Ectodermal cell (in vitro differentiated cells): ENCODE data around the gene SH3BP2. TPM values are rescaled to one million over a fixed set of nuclear protein-coding genes. Genes with fewer than 3 reads are reported as not detected.

Source experiments
- H3K27ac ChIP-seq: 2 replicates; pipeline ENCODE4 v1.7.0; 2013; ENCODE audit warnings: mild to moderate bottlenecking, low read depth, low read length; ENCODE audit not compliant: insufficient read depth, poor library complexity, severe bottlenecking
- H3K27me3 ChIP-seq: 2 replicates; pipeline ENCODE4 v1.7.0; 2013; ENCODE audit warnings: mild to moderate bottlenecking, low read length; ENCODE audit not compliant: insufficient read depth, control insufficient read depth, poor library complexity, severe bottlenecking
- H3K36me3 ChIP-seq: one replicate; pipeline ENCODE4 v1.7.0; 2013; ENCODE audit warnings: low read length; ENCODE audit not compliant: control insufficient read depth, insufficient read depth
- H3K4me1 ChIP-seq: one replicate; pipeline ENCODE4 v1.7.0; 2013; ENCODE audit warnings: low read length; ENCODE audit not compliant: control insufficient read depth, insufficient read depth
- H3K4me3 ChIP-seq: 2 replicates; pipeline ENCODE4 v1.7.0; 2013; ENCODE audit warnings: low read depth, low read length, control low read depth; ENCODE audit not compliant: insufficient read depth
- H3K9me3 ChIP-seq: 2 replicates; pipeline ENCODE4 v1.7.0; 2013; ENCODE audit warnings: mild to moderate bottlenecking, low read length, moderate library complexity; ENCODE audit not compliant: control insufficient read depth
- WGBS, 2 experiments: methylation state at CpG; one replicate each; pipeline ENCODE4 v1.1.7; 2013; ENCODE audit warnings: missing lambda C conversion rate in 2 of 2; 5-methylcytosine and 5-hydroxymethylcytosine counted together
- polyA plus RNA-seq, 4 experiments: library from polyadenylated mRNA; stranded (reverse); fragments of 50-300 nt; gene quantifications; one replicate each; pipeline ENCODE4 v1.2.3, GENCODE V29; 2013

SH3BP2 gene, protein sequence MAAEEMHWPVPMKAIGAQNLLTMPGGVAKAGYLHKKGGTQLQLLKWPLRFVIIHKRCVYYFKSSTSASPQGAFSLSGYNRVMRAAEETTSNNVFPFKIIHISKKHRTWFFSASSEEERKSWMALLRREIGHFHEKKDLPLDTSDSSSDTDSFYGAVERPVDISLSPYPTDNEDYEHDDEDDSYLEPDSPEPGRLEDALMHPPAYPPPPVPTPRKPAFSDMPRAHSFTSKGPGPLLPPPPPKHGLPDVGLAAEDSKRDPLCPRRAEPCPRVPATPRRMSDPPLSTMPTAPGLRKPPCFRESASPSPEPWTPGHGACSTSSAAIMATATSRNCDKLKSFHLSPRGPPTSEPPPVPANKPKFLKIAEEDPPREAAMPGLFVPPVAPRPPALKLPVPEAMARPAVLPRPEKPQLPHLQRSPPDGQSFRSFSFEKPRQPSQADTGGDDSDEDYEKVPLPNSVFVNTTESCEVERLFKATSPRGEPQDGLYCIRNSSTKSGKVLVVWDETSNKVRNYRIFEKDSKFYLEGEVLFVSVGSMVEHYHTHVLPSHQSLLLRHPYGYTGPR
- 26.6 TPM for polyA plus RNA-seq (2013, experiment 1 of 4)
- 26.3 TPM for polyA plus RNA-seq (2013, experiment 2 of 4)
- polyA plus RNA-seq (2013, experiment 3 of 4): 18.4 TPM
- 19.3 TPM for polyA plus RNA-seq (2013, experiment 4 of 4)

DNA sequence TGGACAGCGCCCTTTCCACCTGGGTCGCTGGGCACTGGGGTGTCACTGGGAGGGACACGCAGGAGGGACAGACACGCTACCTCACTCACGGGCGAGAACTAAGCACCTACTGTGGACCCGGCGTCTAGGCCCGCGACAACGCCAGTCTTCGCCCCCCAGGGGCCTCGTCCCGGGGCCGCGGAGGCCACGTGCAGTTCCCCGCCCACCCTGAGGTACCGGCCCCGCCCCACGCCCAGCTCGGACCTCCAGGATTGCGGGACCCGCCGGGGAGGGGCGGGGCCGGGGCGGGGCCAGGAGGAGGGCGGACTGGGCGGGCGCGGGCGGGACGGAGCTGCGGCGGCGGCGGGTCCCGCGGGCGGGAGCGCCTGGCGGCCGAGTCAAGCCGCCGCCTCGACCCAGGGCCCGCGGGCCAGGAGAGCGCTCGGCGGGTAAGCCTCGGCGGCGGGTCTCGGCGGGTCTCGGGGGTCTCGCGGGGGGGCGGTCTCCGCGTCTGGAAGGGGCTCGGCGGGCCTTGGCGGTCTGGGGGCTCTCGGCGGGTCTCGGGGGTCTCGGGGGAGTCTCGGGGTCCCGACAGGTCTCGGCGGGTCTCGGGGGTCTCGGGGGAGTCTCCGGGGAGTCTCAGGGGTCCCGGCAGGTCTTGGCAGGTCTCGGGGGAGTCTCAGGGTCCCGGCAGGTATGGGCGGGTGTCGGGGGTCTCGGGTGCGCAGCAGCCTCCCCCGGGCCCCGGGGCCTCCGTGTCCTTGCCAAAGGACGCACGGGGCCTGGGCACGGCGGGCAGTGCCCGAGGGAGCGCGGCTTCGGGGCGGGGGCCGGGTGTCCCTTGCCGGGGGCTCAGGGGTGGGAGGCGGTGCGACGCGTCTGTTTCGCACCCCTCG, at the start of gene SH3BP2:
SH3BP2 (plus strand) TSS at position 375 of the 875 bp plus-strand sequence. CDS start 27,533 bp downstream, outside the sequence.
- Histone ChIP-seq H3K9me3 (no peaks in the 10 kb centered on the region), H3K4me1 (peaks cover 1% of the 10 kb centered on the region), H3K36me3 (no peaks in the 10 kb centered on the region), H3K27ac (no peak within 1 kb of the TSS), H3K4me3 (peak within 1 kb of the TSS; percentile 32), H3K27me3 (peaks cover 34% of the 10 kb centered on the region)
- WGBS, 2 experiments: 6% methylated on average over 104 of the region's 104 CpGs

DNA sequence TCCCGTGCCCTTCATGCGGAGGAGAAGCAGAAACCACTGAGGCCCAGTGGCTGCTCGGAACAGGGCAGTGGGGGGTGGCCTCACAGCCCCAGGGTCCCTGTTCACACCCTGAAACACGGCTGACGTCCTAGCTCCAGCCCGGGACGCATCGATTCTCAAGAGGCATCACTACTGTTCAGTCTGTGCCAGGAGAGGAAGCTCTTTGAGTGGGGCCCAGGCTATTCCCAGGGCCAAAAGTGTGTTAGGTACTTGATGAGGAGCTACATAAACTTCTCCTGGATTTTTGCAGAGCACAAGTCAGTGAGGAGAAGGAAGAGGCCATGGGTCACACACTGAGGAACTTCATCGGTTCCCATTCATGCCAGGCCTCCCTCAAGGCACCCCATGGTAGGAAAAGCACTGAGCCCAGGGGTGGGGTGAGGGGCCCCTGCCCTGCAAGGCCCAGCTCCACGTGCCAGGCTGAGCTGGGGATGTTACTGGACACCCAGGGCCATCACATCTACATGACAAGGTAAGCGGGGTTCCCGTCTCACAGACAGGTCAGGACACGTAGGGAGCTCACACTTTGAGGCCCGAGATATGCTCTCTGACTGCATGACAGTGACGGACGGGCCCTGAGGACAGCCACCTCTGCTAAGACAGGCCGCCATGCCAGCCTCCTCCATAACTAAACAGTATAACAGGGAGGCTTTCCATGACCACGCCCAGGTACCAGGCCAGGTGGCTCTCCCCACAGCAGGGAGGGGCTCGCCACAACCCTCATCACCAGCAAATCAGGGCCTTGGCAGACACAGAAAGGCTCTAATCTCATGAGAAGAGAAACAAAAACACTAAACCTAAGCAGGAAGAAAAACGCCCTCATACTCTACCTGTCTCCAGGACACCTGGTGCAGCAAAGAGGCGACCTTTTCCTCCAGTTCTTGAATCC, 49.1 kb upstream of the SH3BP2 start:
- Histone ChIP-seq H3K27ac (no peak overlapping the region), H3K27me3 (no peaks in the 10 kb centered on the region), H3K4me3 (no peak overlapping the region), H3K9me3 (no peaks in the 10 kb centered on the region), H3K36me3 (peaks cover 24% of the 10 kb centered on the region), H3K4me1 (no peaks in the 10 kb centered on the region)
- WGBS, 2 experiments: 94% methylated on average over 21 of the region's 21 CpGs

DNA sequence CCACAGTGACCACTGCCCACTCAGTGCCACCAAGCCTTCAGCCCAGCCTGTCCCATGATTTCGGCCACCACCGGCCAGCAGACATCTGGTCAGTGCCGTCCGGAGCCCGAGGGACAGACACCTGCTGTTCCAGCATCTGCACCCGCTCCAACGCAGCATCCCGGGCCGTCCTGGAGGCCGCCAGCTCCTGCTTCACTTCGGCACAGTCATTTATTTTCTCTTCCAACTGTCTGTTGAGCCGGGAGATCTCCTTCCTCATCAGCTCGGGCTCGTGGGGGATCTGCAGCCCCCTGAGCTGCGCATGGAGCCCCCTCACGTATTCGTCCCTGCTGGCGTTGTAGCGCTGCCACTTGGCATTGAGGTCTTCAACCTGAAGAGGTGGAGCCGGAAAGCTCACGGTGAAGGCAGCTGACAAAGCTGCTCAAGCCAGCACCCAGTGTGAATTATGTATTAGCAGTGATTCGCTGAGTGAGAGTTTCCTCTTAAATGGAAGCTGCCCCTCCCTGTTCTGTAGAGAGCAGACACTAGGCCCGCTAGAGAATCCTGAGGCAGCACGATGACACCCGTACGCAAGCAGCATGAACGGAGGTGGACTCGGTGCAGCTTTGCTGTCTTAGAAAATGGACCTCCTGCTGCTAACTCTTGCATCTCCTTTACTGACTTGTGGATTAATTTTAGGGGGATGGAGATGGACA, 48.2 kb upstream of the SH3BP2 start:
- Histone ChIP-seq H3K9me3 (no peaks in the 10 kb centered on the region), H3K27ac (no peak overlapping the region), H3K27me3 (no peaks in the 10 kb centered on the region), H3K36me3 (peaks cover 24% of the 10 kb centered on the region), H3K4me1 (no peaks in the 10 kb centered on the region), H3K4me3 (no peak overlapping the region)
- WGBS, 2 experiments: 94 to 95% methylated on average over 28 of the region's 28 CpGs

DNA sequence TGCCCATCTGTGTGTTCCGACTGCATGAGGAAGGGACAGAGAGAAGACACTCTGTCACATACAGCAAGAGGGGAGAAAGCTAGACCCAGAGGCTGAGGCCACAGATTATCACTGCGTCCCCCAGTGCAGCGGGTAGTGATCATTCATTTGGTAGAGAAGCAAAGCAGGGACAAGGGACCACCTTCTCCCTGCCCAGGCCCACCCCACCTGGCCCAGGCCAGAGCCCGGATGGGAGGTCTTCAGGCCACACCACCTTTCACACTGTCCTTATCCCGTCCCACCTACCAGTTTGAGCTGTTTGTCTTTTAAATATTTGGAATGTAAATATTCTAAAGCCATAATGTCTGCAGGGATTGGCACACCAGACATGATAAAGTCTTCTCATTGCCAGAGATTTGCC, 47.4 kb upstream of the SH3BP2 start:
- Histone ChIP-seq H3K27ac (no peak overlapping the region), H3K36me3 (peaks cover 24% of the 10 kb centered on the region), H3K4me1 (no peaks in the 10 kb centered on the region), H3K27me3 (no peaks in the 10 kb centered on the region), H3K9me3 (no peaks in the 10 kb centered on the region), H3K4me3 (no peak overlapping the region)
- 97% methylated on average over 4 to 5 of the region's 5 CpGs for WGBS, 2 experiments

DNA sequence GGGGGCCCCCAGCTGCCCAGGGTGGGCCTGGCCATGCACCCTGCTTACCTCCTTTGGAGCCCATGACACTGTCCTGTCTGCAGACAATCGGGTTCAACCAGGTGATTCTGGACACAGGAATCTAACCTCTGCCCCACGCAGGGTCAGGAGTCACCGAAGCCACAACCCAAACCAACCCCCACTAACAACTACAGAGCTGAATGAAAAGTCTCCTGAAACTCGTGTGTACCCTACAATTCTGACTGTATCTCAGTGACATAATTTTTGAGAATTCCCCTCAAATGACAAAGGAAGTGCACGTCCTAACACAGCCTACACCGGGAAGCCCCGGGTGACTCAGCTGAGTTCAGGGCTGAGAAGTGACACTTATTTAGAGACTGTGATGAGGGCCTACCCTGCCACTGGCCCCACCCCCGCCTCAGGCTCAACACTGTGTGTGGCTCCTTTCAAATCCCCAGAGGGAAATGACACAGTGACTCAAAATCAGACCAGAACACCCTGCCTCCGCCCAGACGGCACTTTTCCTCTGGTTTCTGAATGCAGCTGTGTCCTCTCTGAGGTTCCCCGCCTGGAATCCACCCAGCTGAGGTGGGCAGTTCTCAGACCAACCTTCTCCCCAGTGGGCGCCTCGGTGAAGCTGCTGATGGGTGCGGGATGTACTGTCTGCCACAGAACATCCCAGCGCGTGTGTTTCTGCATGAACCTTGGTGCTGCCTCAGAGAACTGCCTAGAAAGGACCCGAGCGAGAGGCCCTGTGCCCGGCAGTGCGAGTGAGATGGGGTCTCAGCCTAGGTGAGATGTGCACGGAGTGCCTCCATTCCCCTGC, 46.7 kb upstream of the SH3BP2 start:
- no peak overlapping the region for H3K27ac ChIP-seq
- WGBS, 2 experiments: 90 to 92% methylated on average over 21 of the region's 21 CpGs
- no peaks in the 10 kb centered on the region for H3K4me1 ChIP-seq
- H3K4me3 ChIP-seq: no peak overlapping the region
- H3K27me3 ChIP-seq: no peaks in the 10 kb centered on the region
- H3K9me3 ChIP-seq: no peaks in the 10 kb centered on the region
- peaks cover 24% of the 10 kb centered on the region for H3K36me3 ChIP-seq

DNA sequence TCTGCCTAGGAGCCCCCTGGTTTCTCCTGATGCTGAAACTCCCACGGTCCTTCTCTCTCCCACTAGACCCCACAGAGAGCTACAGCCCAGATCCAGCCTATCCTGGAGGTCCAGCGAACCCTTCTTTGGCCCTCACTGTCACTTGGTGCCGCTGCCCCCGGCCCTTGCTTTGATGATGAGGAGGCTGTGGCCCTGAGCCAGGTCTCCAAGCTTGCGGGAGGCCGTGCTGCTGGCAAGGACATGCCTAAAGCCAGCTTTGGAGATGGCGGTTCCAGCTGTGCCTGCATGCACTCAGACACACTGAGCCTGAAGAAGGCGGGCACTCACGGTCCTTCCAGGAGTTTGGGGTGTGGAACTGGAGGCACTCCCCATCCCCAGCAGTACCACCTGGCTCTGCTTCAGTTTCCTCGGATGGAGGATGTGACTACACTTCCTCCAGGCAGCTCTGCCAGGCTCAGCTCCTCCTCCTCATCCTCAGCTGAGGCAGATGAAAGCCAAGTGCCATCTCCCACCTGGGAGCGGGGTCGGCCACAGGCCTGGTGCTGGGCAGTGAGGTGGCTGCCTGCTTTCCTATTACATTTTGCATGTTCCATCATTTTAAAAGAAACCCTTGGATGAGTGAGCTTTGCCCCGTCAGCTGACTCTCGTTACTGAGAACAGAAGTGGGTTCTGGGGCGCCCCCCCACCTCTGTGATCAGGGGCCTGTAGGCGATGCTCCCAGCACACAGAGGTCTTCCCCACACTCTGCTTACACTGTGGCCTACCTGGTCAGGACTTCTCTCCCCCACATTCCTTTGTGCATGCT, 45.8 kb upstream of the SH3BP2 start:
- H3K4me1 ChIP-seq: no peaks in the 10 kb centered on the region
- H3K36me3 ChIP-seq: peaks cover 24% of the 10 kb centered on the region
- WGBS, 2 experiments: 92% methylated on average over 16 of the region's 16 CpGs
- no peaks in the 10 kb centered on the region for H3K27me3 ChIP-seq
- no peaks in the 10 kb centered on the region for H3K9me3 ChIP-seq
- no peak overlapping the region for H3K4me3 ChIP-seq
- no peak overlapping the region for H3K27ac ChIP-seq

DNA sequence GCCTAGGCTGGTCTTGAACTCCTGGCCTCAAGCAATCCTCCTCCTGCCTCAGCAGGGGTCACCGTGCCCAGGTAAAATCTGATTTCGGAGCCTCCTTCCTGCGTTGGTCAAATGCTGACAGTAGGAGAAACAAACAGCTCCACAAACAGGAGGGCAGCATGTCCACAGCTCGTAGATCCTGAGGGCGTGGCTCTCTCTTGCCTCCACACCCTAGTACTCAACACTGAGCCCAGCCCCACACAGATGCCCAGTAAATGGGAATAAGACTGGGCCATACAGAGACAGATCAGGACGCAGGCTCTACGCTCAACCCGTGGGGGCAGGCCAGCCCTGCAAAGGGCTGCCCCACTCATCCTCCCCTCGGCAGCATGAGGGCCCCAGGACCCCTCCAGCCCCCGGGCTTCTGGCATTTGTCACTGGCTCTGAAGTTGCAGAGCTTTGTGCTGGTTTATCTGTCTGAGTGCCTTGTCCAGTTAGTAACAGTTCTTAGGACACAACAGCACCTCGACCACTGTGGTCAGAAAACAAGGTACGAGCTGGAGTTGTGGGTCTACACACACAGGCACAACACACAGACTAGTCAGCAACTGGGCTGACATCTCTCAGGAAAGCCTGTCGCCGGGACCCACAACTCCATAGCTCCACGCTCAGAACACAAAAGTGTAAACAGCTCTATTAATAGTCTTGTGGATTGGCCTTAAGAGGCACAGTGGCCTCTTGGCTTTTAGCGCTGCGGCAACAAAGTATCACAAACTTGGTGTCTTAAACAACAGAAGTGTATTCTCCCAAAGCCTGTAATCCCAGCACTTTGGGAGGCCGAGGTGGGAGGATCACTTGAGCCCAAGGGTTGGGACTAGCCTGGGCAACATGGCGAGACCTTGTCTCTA, 41.9 kb upstream of the SH3BP2 start:
- peaks cover 5% of the 10 kb centered on the region for H3K4me1 ChIP-seq
- no peak overlapping the region for H3K27ac ChIP-seq
- no peaks in the 10 kb centered on the region for H3K9me3 ChIP-seq
- peaks cover 9% of the 10 kb centered on the region for H3K36me3 ChIP-seq
- WGBS, 2 experiments: 92 to 93% methylated on average over 19 of the region's 19 CpGs
- H3K4me3 ChIP-seq: no peak overlapping the region
- no peaks in the 10 kb centered on the region for H3K27me3 ChIP-seq
